ENCODE results near the gene VWA8. TPM values are rescaled to one million over a fixed set of nuclear protein-coding genes. Genes with fewer than 3 reads are reported as not detected.

Gene VWA8
- total RNA-seq, 5 donors from 2014 or later (not counting 1 experiment from before 2014, with no cell fraction given) = 17.8 to 27.1 (median 22.9) TPM

GRCh38 chr13:41533266-41534052 lies 427.4 kb downstream of the VWA8 start:
- Mint-ChIP-seq H3K4me1 (peaks cover 0 to 2% (median 0%) of the 10 kb centered on the region in 3 donors), H3K36me3 (no peaks in the 10 kb centered on the region), H3K4me3 (no peak overlapping the region), H3K9me3 (peaks cover 0 to 4% (median 0%) of the 10 kb centered on the region in 3 donors), H3K27me3 (no peaks in the 10 kb centered on the region), H3K27ac (peak overlapping the region in 1 of 2 donors; percentile 44)
- Histone ChIP-seq H3K27me3 (replicated peaks in 1 of 2; ENCODE audit: control insufficient read depth in 2 of 2, extremely low read depth in 1 of 2, insufficient read depth in 2 of 2, low read length in 1 of 2) (no peaks in the 10 kb centered on the region), H3K36me3 (ENCODE audit: control insufficient read depth in 2 of 2, extremely low read depth in 1 of 2, insufficient read depth in 1 of 2, low read length in 1 of 2) (no peaks in the 10 kb centered on the region), H3K4me3 (ENCODE audit: control insufficient read depth in 1 of 2, extremely low read depth in 1 of 2, low read length in 1 of 2) (no peak overlapping the region), H3K9me3 (no peaks in the 10 kb centered on the region), H3K4me1 (ENCODE audit: control insufficient read depth in 1 of 2, extremely low read depth in 1 of 2, insufficient read depth in 2 of 2, low read length in 2 of 2) (no peaks in the 10 kb centered on the region), H3K27ac (ENCODE audit: low read length) (no peak overlapping the region)
- no peak for ATAC-seq (replicated peaks in 1 of 4)
- DNase-seq = no peak
- ChIA-PET CTCF (interaction anchor here in 1 of 2 donors (0.5 kb wide), 1 partner anchor 20 kb away, joined by 3 read pairs; no protein-coding TSS in a partner anchor), POLR2A (no interaction called here)
- WGBS (ENCODE audit: insufficient coverage) = 92% methylated on average over 5 of the region's 15 CpGs

DNA sequence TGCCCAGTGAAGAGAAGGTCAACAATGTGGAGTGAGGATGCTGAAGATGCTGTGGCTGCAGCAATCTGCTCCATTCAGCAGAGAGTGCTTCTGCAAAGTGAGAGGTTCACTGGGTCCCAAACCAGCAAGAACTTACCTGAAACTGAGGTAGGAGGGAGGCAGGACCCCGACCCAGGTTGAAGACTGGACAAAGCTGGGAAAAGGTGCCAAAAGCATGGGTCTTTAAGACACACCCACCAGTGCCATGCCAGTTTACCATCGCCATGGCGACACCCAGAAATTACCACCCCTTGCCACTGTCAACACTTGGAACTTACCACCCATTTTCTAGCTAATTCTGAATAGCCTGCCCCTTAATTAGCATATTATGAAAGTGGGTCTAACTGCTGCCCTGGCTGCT lies 432.9 kb downstream of the VWA8 start:
- 78% methylated on average over 3 of the region's 3 CpGs for WGBS (ENCODE audit: insufficient coverage)
- H3K36me3 Mint-ChIP-seq = no peaks in the 10 kb centered on the region
- Histone ChIP-seq H3K27me3 (replicated peaks in 1 of 2; ENCODE audit: control insufficient read depth in 2 of 2, extremely low read depth in 1 of 2, insufficient read depth in 2 of 2, low read length in 1 of 2) (no peaks in the 10 kb centered on the region), H3K27ac (ENCODE audit: low read length) (no peak overlapping the region), H3K9me3 (no peaks in the 10 kb centered on the region), H3K36me3 (ENCODE audit: control insufficient read depth in 2 of 2, extremely low read depth in 1 of 2, insufficient read depth in 1 of 2, low read length in 1 of 2) (no peaks in the 10 kb centered on the region), H3K4me1 (ENCODE audit: control insufficient read depth in 1 of 2, extremely low read depth in 1 of 2, insufficient read depth in 2 of 2, low read length in 2 of 2) (no peaks in the 10 kb centered on the region), H3K4me3 (ENCODE audit: control insufficient read depth in 1 of 2, extremely low read depth in 1 of 2, low read length in 1 of 2) (no peak overlapping the region)
- no peak overlapping the region for H3K27ac Mint-ChIP-seq
- no peaks in the 10 kb centered on the region for H3K4me1 Mint-ChIP-seq
- ChIA-PET POLR2A (no interaction called here), CTCF (no interaction called here)
- no peak overlapping the region for H3K4me3 Mint-ChIP-seq
- DNase-seq = no peak
- H3K9me3 Mint-ChIP-seq = no peaks in the 10 kb centered on the region
- no peak for ATAC-seq (replicated peaks in 1 of 4)
- H3K27me3 Mint-ChIP-seq = no peaks in the 10 kb centered on the region

DNA sequence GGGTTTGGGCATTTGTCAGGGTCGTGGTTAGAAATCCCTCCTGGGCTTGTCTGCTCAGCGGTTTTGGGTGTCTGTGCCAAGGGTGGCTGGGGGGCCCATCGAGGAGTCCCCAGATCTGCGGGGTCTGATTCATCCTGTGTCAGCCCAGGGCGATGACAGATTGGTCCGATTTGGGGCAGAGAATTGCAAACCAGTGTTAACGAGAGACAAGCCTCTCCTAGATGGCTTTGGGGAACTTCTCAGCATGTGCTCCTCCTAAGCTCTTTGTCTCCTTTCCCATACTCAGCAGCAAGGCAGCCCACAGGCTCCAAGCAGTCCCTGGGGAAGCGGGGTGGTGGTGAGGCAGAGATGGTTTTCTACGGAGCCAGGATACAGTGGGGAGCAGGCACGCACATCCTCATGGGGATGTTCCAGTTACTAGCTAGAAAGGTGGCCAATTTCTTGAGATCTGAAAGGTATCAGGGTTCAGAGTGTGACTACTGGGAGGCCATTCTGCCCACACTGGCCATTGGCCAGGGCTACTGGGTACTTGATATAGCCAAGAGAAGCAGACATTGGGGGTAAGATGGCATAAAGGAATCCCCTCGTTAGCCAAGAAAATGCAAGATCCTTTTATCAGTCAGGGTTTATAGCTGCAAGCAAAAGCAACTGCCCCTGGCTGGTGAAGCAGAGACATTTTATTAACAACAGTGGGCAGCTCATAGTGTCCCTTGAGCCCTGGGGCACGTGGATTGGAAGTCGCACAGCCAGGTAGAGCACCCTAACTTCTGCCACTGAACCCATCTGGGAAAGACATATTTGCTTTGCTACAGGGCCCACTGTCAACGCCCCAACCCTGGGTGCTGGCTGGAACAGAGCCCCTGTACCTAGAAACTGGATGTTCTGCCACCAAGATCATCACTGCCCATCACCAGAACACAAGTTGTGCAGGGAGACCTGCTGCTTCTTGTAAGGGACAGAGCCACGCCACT lies 440.0 kb downstream of the VWA8 start:
- DNase-seq = no peak
- H3K9me3 Mint-ChIP-seq = no peaks in the 10 kb centered on the region
- WGBS (ENCODE audit: insufficient coverage) = 82% methylated on average over 10 of the region's 15 CpGs
- H3K36me3 Mint-ChIP-seq = no peaks in the 10 kb centered on the region
- H3K4me1 Mint-ChIP-seq = no peaks in the 10 kb centered on the region
- Histone ChIP-seq H3K27me3 (replicated peaks in 1 of 2; ENCODE audit: control insufficient read depth in 2 of 2, extremely low read depth in 1 of 2, insufficient read depth in 2 of 2, low read length in 1 of 2) (no peaks in the 10 kb centered on the region), H3K9me3 (no peaks in the 10 kb centered on the region), H3K4me1 (ENCODE audit: control insufficient read depth in 1 of 2, extremely low read depth in 1 of 2, insufficient read depth in 2 of 2, low read length in 2 of 2) (no peaks in the 10 kb centered on the region), H3K4me3 (ENCODE audit: control insufficient read depth in 1 of 2, extremely low read depth in 1 of 2, low read length in 1 of 2) (no peak overlapping the region), H3K36me3 (ENCODE audit: control insufficient read depth in 2 of 2, extremely low read depth in 1 of 2, insufficient read depth in 1 of 2, low read length in 1 of 2) (no peaks in the 10 kb centered on the region), H3K27ac (ENCODE audit: low read length) (no peak overlapping the region)
- no peak overlapping the region for H3K4me3 Mint-ChIP-seq
- CTCF ChIA-PET = interaction anchor here in 1 of 2 donors (0.6 kb wide), 1 partner anchor 43 kb away, joined by 3 read pairs; no protein-coding TSS in a partner anchor
- no peaks in the 10 kb centered on the region for H3K27me3 Mint-ChIP-seq
- H3K27ac Mint-ChIP-seq = no peak overlapping the region
- POLR2A ChIA-PET = interaction anchor here in 1 of 2 donors (0.6 kb wide), 1 partner anchor 19 kb away, joined by 4 read pairs; no protein-coding TSS in a partner anchor
- no peak for ATAC-seq (replicated peaks in 1 of 4)

- no peaks in the 10 kb centered on the region for H3K27me3 Mint-ChIP-seq
- Histone ChIP-seq H3K4me3 (ENCODE audit: control insufficient read depth in 1 of 2, extremely low read depth in 1 of 2, low read length in 1 of 2) (no peak overlapping the region), H3K27ac (ENCODE audit: low read length) (no peak overlapping the region), H3K27me3 (replicated peaks in 1 of 2; ENCODE audit: control insufficient read depth in 2 of 2, extremely low read depth in 1 of 2, insufficient read depth in 2 of 2, low read length in 1 of 2) (no peaks in the 10 kb centered on the region), H3K4me1 (ENCODE audit: control insufficient read depth in 1 of 2, extremely low read depth in 1 of 2, insufficient read depth in 2 of 2, low read length in 2 of 2) (no peaks in the 10 kb centered on the region), H3K9me3 (no peaks in the 10 kb centered on the region), H3K36me3 (ENCODE audit: control insufficient read depth in 2 of 2, extremely low read depth in 1 of 2, insufficient read depth in 1 of 2, low read length in 1 of 2) (no peaks in the 10 kb centered on the region)
- no peaks in the 10 kb centered on the region for H3K9me3 Mint-ChIP-seq
- ChIA-PET POLR2A (no interaction called here), CTCF (interaction anchor here in 1 of 2 donors (0.5 kb wide), 1 partner anchor 70 kb away, joined by 3 read pairs; no protein-coding TSS in a partner anchor)
- DNase-seq = no peak
- H3K4me3 Mint-ChIP-seq = no peak overlapping the region
- H3K4me1 Mint-ChIP-seq = no peaks in the 10 kb centered on the region
- 93% methylated on average over 6 of the region's 7 CpGs for WGBS (ENCODE audit: insufficient coverage)
- no peaks in the 10 kb centered on the region for H3K36me3 Mint-ChIP-seq
- no peak for ATAC-seq (replicated peaks in 1 of 4)
- H3K27ac Mint-ChIP-seq = no peak overlapping the region
Measured at GRCh38 chr13:41520016-41520659, 440.8 kb downstream of the VWA8 start.

Other genes with a start within 250 kb of the VWA8 start
- 10 to 100 TPM in 2 of 5 donors, 1 to 10 TPM in 3; 8.6 to 14.6 (median 8.8) TPM for gene DGKH, start 87.5 kb upstream of the VWA8 start, total RNA-seq

Measured in T-cell (primary cell).